ENCODE measurements around the gene KLHL21.

The KLHL21 gene

GRCh38 chr1:6546326-6546725, 56.3 kb downstream of the KLHL21 start:
- no peak for DNase-seq

GRCh38 chr1:6545276-6546112, 57.2 kb downstream of the KLHL21 start:
- DNase-seq: no peak

GRCh38 chr1:6544831-6545230, 57.8 kb downstream of the KLHL21 start:
- no peak for DNase-seq
